ENCODE measurements around the gene REX1BD.

REX1BD gene

DNA sequence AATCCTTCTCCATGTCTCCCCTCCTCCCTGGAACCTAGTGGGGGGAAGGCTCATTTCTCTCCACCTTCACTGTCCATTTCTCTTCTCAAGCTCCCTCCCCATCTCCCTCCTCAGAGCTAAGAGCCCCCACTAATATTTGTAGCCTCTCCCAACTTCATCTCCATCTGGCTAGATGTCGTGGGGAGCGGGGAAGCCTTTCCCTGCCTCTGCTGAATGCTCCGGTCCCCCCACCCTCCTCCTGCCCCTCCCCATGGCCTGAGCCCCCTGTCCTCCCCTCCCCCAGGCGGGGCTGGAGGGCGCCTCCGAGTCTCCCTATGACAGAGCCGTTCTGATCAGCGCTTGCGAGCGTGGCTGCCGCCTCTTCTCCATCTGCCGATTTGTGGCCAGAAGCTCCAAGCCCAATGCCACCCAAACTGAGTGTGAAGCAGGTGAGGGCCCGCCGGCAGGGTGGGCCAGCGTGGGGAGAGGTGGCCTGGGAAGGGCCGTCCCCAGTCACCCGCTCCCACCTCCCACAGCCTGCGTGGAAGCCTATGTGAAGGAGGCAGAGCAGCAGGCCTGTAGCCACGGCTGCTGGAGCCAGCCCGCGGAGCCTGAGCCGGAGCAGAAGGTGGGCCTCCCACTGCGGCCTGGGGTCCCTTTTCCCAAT lies 25.1 kb downstream of the REX1BD start:
- Histone ChIP-seq H3K27me3 (ENCODE audit: insufficient read depth, low read length, poor library complexity) (peaks cover 33% of the 10 kb centered on the region), H3K4me3 (ENCODE audit: low read depth in 1 of 2, low read length in 2 of 2) (no peak overlapping the region), H3K9me3 (ENCODE audit: insufficient read depth, low read length, severe bottlenecking) (no peaks in the 10 kb centered on the region), H3K36me3 (ENCODE audit: insufficient read depth, low read length) (no peaks in the 10 kb centered on the region), H3K4me2 (ENCODE audit: insufficient read depth, low read length) (peak overlapping the region; percentile 77; the same call in 1 of the 2 replicates), H3K27ac (ENCODE audit: low read length) (no peak overlapping the region), H3K9ac (ENCODE audit: low read depth, low read length) (no peak overlapping the region), H3K79me2 (ENCODE audit: insufficient read depth, low read length) (no peaks in the 10 kb centered on the region), H3K4me1 (ENCODE audit: insufficient read depth, low read length) (peaks cover 12% of the 10 kb centered on the region), H4K20me1 (ENCODE audit: insufficient read depth, low read length) (peaks cover 2% of the 10 kb centered on the region; the same call in 1 of the 2 replicates), H2AFZ (ENCODE audit: low read depth, low read length) (no peak overlapping the region)
- no peak for TF ChIP-seq EZH2 (IDR thresholded peaks at IDR 0.05; ENCODE audit: borderline replicate concordance, low read depth, low read length, severe bottlenecking)
- TF ChIP-seq, protein P1, sequence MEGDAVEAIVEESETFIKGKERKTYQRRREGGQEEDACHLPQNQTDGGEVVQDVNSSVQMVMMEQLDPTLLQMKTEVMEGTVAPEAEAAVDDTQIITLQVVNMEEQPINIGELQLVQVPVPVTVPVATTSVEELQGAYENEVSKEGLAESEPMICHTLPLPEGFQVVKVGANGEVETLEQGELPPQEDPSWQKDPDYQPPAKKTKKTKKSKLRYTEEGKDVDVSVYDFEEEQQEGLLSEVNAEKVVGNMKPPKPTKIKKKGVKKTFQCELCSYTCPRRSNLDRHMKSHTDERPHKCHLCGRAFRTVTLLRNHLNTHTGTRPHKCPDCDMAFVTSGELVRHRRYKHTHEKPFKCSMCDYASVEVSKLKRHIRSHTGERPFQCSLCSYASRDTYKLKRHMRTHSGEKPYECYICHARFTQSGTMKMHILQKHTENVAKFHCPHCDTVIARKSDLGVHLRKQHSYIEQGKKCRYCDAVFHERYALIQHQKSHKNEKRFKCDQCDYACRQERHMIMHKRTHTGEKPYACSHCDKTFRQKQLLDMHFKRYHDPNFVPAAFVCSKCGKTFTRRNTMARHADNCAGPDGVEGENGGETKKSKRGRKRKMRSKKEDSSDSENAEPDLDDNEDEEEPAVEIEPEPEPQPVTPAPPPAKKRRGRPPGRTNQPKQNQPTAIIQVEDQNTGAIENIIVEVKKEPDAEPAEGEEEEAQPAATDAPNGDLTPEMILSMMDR (IDR thresholded peaks at IDR 0.05; ENCODE audit: borderline replicate concordance, extremely low read depth, low read length, poor library complexity, severe bottlenecking), result no peak
- DNase-seq (no peak), ATAC-seq (ENCODE audit: insufficient read depth, low read depth) (no peak)

DNA sequence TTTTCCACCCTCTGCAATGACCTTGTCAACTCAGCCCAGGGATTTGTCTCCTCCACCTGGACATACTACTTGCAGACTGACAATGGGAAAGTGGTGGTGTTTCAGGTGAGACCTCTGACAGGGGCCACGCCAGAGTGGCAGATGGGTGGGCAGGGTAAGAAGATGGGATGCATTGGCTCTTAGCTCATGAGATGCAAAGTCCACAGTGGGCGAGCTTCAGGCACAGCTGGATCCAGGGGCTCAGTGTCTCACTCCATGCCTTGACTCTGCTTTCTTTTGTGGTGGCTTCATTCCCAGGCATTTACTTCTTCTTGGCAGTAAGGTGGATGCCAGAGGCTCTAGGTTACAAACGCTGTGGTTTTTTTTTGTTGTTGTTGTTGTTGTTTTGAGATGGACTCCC lies 27.4 kb downstream of the REX1BD start:
- TF ChIP-seq, protein P1 (IDR thresholded peaks at IDR 0.05; ENCODE audit: borderline replicate concordance, extremely low read depth, low read length, poor library complexity, severe bottlenecking), result no peak
- TF ChIP-seq EZH2 (IDR thresholded peaks at IDR 0.05; ENCODE audit: borderline replicate concordance, low read depth, low read length, severe bottlenecking), result no peak
- no peak overlapping the region for H3K4me3 ChIP-seq (ENCODE audit: low read depth in 1 of 2, low read length in 2 of 2)
- H4K20me1 ChIP-seq (ENCODE audit: insufficient read depth, low read length), result 0 out of 2 replicates have a peak, but pooled peaks cover under 1% of the 10 kb centered on the region
- H3K4me2 ChIP-seq (ENCODE audit: insufficient read depth, low read length), result no peak overlapping the region
- no peak overlapping the region for H2AFZ ChIP-seq (ENCODE audit: low read depth, low read length)
- H3K9ac ChIP-seq (ENCODE audit: low read depth, low read length), result no peak overlapping the region
- no peaks in the 10 kb centered on the region for H3K9me3 ChIP-seq (ENCODE audit: insufficient read depth, low read length, severe bottlenecking)
- ATAC-seq (ENCODE audit: insufficient read depth, low read depth) (no peak), DNase-seq (no peak)
- H3K27ac ChIP-seq (ENCODE audit: low read length), result no peak overlapping the region
- H3K4me1 ChIP-seq (ENCODE audit: insufficient read depth, low read length), result peaks cover 12% of the 10 kb centered on the region
- H3K79me2 ChIP-seq (ENCODE audit: insufficient read depth, low read length), result no peaks in the 10 kb centered on the region
- no peaks in the 10 kb centered on the region for H3K36me3 ChIP-seq (ENCODE audit: insufficient read depth, low read length)
- peaks cover 18% of the 10 kb centered on the region for H3K27me3 ChIP-seq (ENCODE audit: insufficient read depth, low read length, poor library complexity)

DNA sequence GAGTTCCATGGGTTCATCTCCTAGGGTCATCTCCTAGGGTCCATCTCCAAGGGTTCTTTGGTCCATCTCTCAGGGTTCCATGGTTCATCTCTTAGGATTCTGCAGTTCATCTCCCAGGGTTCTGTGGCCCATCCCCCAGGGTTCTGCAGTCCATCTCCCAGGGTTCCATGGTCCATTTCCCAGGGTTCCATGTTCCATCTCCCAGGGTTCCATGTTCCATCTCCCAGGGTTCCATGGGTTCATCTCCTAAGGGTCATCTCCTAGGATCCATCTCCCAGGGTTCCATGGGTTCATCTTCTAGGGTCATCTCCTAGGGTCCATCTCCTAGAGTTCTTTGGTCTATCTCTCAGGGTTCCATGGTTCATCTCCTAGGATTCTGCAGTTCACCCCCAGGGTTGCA lies 29.0 kb downstream of the REX1BD start:
- Histone ChIP-seq H2AFZ (ENCODE audit: low read depth, low read length) (no peak overlapping the region), H3K4me3 (ENCODE audit: low read depth in 1 of 2, low read length in 2 of 2) (no peak overlapping the region), H3K4me1 (ENCODE audit: insufficient read depth, low read length) (peaks cover 4% of the 10 kb centered on the region; the same call in 1 of the 2 replicates), H3K36me3 (ENCODE audit: insufficient read depth, low read length) (no peaks in the 10 kb centered on the region), H3K27ac (ENCODE audit: low read length) (no peak overlapping the region), H4K20me1 (ENCODE audit: insufficient read depth, low read length) (no peaks in the 10 kb centered on the region), H3K4me2 (ENCODE audit: insufficient read depth, low read length) (no peak overlapping the region), H3K9ac (ENCODE audit: low read depth, low read length) (no peak overlapping the region), H3K9me3 (ENCODE audit: insufficient read depth, low read length, severe bottlenecking) (no peaks in the 10 kb centered on the region), H3K27me3 (ENCODE audit: insufficient read depth, low read length, poor library complexity) (peaks cover 10% of the 10 kb centered on the region), H3K79me2 (ENCODE audit: insufficient read depth, low read length) (no peaks in the 10 kb centered on the region)
- ATAC-seq (ENCODE audit: insufficient read depth, low read depth) (no peak), DNase-seq (no peak)
- TF ChIP-seq, protein P1 (IDR thresholded peaks at IDR 0.05; ENCODE audit: borderline replicate concordance, extremely low read depth, low read length, poor library complexity, severe bottlenecking), result no peak
